GM18505 (cell line): Measurements from ENCODE around the gene CLIP1.

Experiments
- ATAC-seq: cut with Tn5 transposase; IDR thresholded peaks from one replicate; pipeline ENCODE4 v1.9.1; 2021; ENCODE audit not compliant: unreplicated experiment
- POLR2A ChIP-seq: IDR thresholded peaks from 4 replicates; pipeline ENCODE4 v1.6.1; 2011; ENCODE audit warnings: borderline replicate concordance; ENCODE audit not compliant: insufficient read depth, insufficient read length; ENCODE audit errors: extremely low read depth

CLIP1 gene

DNA sequence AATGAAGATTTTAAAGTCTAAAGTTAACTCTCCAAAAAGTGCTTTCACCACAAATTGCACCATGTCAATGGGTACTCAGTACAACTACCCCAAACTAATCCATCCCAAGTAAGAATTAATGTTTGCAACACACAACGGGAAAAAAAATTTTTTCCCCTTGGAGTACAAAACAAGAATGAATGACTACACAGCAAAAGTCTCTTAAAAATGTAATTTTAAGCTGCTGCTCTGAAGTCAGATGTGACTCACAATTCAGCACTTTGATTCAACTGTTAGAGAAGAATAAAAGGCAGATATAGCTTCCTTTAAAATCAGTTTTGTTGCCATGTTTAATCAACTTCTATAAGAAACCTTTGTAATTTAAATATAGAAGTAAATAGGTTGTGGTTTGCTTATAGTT is 113.7 kb downstream of the CLIP1 start:
- ATAC-seq, result no peak
- no peak for TF ChIP-seq POLR2A

DNA sequence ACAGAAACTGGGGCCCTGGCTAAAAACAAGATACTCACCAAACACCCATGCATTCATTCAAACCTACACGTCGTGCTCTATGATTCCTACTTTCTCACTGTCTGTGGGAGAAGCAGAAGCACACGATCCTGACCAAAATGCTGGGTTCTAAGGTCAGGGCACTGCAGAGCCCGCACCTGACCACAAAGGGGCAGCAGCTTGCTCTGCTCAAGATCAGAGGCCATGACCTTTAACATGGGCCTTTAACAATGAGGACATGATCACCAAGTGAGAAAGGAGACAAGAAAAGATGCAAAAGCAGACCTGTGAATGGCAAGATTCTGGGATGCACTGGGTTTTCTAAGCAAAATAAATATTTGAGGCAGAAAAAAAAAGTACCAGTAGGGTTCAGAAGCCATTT is 116.1 kb downstream of the CLIP1 start:
- no peak for TF ChIP-seq POLR2A
- ATAC-seq, result no peak

DNA sequence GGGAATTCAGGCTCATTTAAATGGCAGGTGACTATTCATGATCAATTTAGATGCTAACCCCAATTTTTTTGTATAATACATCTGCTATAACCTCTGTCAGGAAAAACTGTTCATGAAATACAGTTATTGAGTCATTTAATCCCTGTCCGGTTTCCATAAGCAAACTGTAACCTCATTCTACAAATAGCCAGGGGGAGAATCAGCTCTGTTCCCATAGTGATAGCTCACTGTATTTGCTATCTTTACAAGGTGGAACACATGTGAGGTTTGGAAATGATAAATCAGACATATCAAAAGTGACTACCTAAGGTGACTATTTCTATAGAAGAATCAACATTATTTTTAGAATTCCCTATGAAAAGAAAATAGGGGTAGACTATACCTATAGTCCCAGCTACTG is 117.5 kb downstream of the CLIP1 start:
- no peak for TF ChIP-seq POLR2A
- ATAC-seq, result no peak

DNA sequence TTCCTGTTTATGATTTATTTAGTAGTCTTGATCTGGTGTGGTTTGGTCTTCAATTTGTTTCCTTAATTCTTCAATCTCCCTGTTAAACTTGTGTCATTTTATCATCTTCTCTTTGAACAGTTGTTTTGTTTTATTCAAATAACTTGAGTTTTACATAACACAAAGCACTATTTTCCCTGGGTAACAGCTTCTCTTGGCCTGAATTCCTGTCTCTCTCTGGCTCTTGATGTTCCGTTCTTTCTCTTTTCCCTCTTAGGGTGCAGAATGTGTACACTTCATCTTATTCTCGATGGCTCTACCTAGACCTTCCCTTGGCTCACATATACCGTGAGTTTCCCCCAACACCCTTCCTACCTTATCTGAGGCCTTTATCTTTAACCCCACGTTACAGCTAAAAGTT is 119.4 kb downstream of the CLIP1 start:
- no peak for TF ChIP-seq POLR2A

DNA sequence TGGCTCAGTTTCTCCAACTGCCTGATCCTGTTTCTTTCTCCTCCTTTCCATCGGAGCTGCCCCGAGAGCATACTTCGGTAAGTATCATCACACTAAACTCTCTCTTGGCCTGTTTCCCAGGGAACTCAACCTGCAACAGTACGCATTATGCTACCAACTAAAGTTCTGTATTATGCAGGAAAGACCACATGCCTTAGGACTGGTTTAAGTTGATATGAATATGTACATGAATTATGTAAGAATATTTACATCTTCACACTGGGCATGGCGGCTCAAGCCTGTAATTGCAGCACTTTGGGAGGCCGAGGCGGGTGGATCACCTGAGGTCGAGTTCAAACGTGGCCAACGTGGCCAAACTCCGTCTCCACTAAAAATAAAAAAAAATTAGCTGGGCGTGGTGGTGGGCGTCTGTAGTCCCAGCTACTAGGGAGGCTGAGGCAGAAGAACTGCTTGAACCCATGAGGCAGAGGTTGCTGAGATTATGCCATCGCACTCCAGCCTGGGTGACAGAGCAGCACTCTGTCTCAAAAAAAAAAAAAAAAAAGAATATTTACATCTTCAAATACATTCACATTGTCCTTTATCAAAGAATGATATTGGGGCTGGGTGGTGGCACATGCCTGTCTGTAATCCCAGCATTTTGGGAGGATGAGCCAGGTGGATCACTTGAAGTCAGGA is 124.3 kb downstream of the CLIP1 start:
- no peak for TF ChIP-seq POLR2A
- ATAC-seq, result no peak

More for the DNA sequence above, 119.4 kb downstream of the CLIP1 start:
- ATAC-seq, result no peak

DNA sequence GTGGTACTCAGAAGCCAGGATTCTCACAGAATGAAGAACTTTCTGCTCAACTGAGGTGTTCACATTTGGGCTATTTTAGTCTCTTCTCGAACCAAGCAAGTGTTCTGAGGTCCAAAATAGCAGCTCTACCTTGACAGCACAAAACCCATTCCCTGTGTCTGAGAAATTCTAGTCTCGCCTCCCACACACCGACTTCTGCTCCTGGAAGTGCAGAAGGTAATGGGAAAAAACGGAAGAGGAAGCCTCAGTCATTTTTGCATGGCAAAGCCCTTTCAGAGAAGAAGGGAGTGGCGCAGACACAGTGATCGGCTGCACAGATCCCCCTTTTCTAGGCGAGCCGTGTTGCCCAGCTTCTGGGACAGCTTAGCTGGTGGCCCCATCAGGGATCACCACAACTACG is 125.0 kb downstream of the CLIP1 start:
- no peak for ATAC-seq
- no peak for TF ChIP-seq POLR2A

DNA sequence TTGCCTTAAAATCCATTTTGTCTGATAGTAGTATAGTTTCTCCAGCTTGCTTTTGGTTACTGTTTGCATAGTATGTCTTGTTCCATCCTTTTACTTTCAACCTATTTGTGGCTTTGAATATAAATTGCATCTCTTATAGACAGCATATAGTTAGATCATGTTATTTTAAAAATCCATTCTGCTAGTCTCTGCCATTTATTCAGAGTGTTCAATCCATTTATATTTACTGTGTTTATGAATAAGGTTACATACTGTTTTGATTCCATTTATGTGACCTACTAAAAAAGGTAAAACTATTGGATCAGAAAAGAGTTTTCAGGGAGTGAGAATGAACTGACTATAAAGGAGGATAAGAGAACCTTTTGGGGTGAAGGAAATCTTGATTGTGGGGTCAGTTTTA is 126.6 kb downstream of the CLIP1 start:
- TF ChIP-seq POLR2A, result no peak
- no peak for ATAC-seq

DNA sequence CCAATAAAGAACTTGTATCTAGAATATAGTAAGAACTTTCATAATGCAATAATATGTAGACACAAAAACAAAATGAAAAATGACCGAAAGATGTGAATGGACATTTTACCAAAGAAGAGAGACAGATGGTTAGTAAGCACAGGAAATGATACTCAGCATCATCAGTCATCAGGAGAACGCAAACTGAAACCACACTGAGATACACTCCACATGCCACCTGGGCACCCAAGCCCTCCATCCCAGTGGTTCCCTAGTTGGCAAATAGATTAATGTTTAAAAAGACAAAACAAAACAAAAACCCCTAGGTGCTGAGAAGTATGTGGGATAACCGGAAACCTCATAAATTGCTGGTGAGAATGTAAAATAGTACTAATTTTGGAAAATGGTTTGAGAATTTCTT is 129.4 kb downstream of the CLIP1 start:
- TF ChIP-seq POLR2A, result no peak
- ATAC-seq, result no peak

DNA sequence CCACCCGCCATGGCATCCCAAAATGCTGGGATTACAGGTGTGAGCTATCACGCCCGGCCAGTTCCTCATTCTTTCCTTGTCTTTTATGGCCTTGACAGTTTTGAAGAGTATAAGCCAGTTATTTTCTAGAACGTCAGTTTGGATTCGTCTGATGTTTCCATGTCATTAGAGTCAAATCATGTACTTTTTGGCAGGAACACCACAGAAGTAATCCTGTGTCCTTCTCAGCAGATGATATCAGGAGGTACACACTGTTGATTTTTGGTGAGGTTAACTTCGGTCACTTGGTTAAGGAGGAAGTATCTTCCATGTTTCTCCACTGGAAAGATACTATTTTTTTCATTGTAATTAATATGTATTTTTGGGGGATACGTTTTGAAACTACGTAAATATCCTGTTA is 131.0 kb downstream of the CLIP1 start:
- no peak for TF ChIP-seq POLR2A

DNA sequence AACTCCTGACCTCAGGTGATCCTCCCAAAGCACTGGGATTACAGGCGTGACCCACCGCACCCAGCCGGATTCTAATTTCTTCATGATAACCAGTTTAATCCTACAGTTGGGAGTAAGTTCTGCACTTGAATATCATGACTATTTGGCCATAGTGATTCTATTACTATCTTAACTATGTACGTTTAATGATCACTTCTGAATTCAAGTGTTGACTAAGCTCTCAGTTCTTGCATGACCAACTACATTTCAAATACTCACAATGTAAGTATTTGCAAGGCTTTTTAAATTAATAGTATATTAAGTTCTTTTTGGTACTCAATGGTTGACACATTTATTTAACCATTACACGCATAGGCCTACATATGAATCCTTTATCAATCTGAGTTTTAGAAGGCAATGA is 138.8 kb downstream of the CLIP1 start:
- no peak for TF ChIP-seq POLR2A
- ATAC-seq, result no peak

More for the DNA sequence above, 131.0 kb downstream of the CLIP1 start:
- ATAC-seq, result no peak

DNA sequence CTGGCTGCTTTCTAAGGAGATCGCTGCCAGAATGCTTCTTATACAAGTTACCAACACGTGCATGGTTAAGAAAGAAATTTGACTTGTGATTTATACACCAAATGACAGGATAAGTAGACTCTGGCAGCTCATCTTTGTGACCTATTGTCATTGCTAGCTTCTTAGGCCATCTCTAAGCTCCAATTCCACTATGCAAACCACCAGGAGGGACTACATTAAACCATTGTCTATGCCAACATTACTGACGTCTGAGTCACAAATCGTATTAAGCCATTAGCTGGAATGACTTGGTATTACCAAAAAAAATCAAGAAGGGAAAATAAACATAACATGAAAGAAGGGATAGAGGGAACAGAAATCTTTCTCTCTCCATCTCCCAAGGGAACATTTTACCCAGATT is 140.4 kb downstream of the CLIP1 start:
- no peak for TF ChIP-seq POLR2A
- ATAC-seq, result no peak

DNA sequence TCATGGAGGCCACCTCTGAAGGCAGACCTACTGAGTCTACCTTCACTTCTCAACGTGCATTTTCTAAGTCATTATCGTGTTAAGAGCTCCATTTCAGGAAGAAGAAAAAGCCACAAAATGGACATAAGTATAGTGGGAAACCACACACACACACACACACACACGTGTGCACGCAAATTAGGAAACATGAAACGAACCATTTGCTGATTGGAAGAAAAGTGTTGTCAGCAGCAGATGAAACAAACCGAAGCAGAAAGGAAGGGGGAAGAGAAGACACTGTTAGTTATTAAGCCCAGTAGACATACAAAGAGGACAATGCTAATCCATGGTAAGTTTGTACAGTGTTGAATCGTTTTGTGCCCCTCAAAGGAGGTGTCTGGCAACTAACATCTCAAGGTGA is 146.2 kb downstream of the CLIP1 start:
- no peak for TF ChIP-seq POLR2A
- no peak for ATAC-seq

DNA sequence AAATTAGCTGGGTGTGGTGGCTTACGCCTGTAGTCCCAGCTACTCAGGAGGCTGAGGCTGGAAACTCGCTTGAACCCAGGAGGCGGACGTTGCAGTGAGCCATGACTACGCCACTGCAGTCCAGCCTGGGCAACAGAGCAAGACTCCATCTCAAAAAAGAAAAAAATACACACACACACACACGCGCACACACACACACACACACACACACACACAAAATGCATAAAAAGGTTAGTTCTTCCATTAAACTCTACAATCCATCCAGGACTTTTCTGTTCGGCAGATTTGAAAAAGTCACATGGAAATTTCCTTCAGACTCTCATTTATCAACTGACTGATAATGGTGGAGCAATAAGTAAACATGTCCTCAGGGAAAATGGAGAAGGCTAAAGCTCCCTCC is 147.0 kb downstream of the CLIP1 start:
- TF ChIP-seq POLR2A, result no peak
- ATAC-seq, result no peak

DNA sequence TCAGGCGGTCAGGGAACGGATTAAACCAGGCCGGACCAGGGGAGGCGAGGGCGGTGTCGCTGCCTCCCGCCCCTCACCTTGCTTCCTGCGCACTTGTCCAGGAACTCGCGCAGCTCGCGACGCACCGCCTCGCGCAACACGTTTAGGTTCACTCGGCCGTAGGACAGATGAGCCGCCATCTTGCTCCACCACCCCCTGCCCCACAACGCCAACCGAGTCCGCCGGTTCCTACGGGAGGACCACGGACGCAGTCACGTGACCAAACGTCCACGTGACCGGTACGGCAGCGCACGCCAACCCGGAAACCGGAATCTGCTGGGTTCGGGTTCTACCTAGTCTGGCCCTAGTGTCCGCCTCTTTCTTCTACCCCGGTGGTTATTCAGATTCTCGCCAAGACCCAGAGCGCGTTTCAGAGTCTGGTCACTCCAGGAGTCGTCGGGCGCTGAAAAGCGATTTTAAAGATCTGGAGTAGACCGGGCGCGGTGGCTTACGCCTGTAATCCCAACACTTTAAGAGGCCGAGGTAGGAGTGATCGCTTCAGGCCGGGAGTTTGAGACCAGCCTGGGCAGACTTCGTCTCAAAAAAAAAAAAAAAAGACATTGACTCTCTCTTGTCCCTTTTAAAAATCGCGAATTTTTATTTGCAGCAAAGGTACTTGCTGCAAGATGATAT is 156.1 kb downstream of the CLIP1 start, which contains the start of gene VPS33A:
Gene VPS33A, minus strand, starts transcription at position 265 of the 672 bp plus-strand sequence. Its CDS starts 86 bp downstream, at position 179.
- peak; percentile 84 for ATAC-seq

More for the DNA sequence above, 156.1 kb downstream of the CLIP1 start, which contains the start of gene VPS33A:
- TF ChIP-seq POLR2A, result peak; percentile 89
